DND-41 (cell line): Measurements from ENCODE around the gene SPRED1.

Experiments used
- CTCF ChIP-seq: IDR thresholded peaks from 2 replicates; pipeline ENCODE4 v1.5.1; 2012; ENCODE audit warnings: borderline replicate concordance, low read length, moderate library complexity, mild to moderate bottlenecking; ENCODE audit not compliant: poor library complexity, severe bottlenecking; ENCODE audit errors: extremely low read depth
- EZH2 ChIP-seq: IDR thresholded peaks from 3 replicates; pipeline ENCODE4 v1.6.1; 2012; ENCODE audit warnings: borderline replicate concordance, low read depth, mild to moderate bottlenecking, moderate library complexity, low read length, inconsistent platforms; ENCODE audit not compliant: severe bottlenecking

DNA sequence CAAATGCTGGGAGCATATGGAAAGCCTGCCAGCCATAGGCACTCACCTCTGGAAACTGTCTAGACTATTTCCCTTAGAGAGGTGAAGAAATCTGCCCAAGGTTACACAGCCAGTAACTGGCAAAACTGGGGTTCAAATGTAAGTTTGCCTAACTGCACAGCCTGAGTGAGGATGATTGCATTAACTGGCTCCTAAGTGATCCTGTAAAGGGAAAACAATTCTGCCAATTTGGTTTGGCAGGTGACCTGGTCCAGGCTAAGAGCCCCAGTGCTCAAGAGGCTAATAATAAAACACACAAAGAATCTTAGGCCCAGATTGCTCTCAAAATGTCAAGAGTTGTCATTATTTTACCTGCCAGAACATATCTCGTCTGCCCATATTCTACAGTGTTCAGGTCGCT is 43.9 kb upstream of the SPRED1 start:
- no peak for TF ChIP-seq CTCF
- no peak for TF ChIP-seq EZH2
